Stimulated activated CD4-positive, alpha-beta T cell treated with anti-CD3 and anti-CD28 coated beads, Interleukin-2, amount 100 ng/mL, for 24 hours (primary cell): ENCODE results near the gene TTC34.
"Not testable (repeated sequence)": the region's sequence is repeated elsewhere in the genome, so short reads cannot be mapped to it uniquely, and the experiment has no call there.

ENCODE experiments used
- DNase-seq, 2 donors: peaks; one replicate each; pipeline ENCODE4 v3.0.0-alpha.2; 2020

Gene TTC34

GRCh38 chr1:2810899-2811532 lies 9.5 kb upstream of the TTC34 start:
- DNase-seq, result no peak

- DNase-seq, result no peak
Observed at GRCh38 chr1:2810281-2810680, 8.8 kb upstream of the TTC34 start.

DNA sequence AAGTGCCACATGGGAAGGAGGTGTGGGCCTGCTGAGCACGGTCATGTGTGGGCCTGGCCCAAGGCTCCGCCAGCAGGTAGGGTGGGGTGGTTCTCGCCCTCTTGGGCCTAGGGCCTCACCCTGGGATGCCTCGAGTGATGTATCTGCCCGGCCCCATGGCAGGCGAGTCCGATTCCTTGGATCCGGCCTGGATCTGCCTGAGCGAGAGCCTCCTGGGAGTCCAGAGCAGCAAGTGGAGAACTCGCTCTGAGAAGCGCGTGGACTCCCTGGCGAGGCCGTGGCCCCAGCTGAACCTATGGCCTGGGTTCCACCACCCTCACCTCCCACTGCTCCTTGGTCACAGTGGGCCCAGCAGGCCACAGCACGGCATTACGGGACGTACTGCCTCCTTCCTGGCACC lies 8.2 kb upstream of the TTC34 start:
- DNase-seq, result no peak

- no peak for DNase-seq
Observed at GRCh38 chr1:2808831-2809605, 7.5 kb upstream of the TTC34 start.

DNA sequence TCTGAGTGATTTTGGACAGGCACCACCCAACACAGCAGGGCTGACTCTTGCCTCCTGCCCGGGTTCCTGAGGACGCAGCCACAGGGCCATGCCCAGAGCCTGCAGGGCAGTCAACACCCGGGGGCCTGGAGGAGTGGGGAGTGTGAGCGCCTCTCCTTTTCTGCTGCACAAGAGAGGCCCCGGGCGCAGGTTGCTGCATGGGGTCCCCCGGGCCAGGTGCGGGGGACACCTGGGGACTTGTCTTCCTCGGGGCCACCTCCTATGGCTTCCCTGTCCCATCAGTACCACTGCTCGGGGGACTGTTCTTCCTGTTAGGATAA lies 6.9 kb upstream of the TTC34 start:
- no peak for DNase-seq

DNA sequence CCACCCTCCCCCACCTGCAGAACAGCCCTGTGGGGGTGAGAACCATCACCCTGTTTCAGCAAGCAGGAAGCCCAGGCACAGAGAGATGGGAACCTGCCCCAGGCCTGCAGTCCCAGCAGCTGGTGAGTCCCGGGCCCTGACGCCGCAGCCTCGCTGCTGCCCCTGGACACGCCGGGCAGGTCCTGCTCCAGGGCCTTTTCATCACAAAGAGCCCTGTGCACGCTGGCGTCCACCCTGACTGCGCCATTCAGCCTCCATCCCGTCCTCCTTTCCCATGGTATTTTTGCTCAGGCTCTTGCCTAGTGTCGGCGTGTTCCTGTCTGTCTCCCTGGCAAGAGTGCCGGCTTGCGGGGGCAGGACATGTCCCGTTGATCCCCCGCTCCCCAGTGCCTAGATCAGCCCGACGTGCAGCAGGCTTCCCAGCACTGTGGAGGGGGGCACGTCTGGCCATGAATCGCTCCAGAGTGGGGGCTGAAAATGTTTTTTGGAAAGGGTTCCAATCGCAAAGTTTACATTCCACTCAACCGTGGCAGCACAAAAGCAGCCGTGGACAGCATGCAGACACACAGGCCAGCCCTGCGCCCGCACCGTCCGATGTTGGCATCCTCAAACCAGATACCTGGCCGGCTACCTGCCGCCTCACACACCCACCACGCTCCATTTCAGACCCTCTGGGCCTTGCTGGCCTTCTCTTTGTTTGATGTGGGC lies 6.3 kb upstream of the TTC34 start:
- DNase-seq, result no peak

- DNase-seq, result no peak
Observed at GRCh38 chr1:2807036-2807435, 5.5 kb upstream of the TTC34 start.

DNA sequence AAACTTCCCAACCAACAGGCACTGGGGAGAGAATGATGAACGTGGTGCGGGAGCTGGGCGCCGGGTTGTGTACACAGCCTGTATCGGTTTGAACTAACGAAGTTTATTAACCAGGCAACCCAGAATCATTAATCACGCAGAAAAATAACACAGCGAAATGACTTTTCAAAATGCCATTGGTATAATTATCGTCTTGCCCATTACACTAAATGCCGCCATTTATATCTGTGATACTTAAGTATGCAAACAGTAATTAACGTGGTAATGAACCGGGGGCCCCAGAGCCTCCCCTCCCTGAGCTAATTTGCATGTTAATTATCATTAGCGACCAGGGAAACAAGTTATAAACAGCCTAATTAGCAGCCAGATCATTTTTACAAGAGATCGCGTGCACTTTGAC lies 5.1 kb upstream of the TTC34 start:
- no peak for DNase-seq

GRCh38 chr1:2805801-2806430 lies 4.4 kb upstream of the TTC34 start:
- no peak for DNase-seq

- DNase-seq, result no peak
Observed at GRCh38 chr1:2804628-2805351, 3.3 kb upstream of the TTC34 start.

- no peak for DNase-seq
Observed at GRCh38 chr1:2803931-2804627, 2.6 kb upstream of the TTC34 start.

- DNase-seq, result no peak
Observed at GRCh38 chr1:2803086-2803930, 1.8 kb upstream of the TTC34 start.

- no peak for DNase-seq
Observed at GRCh38 chr1:2802421-2802961, 998 bp upstream of the TTC34 start.

DNA sequence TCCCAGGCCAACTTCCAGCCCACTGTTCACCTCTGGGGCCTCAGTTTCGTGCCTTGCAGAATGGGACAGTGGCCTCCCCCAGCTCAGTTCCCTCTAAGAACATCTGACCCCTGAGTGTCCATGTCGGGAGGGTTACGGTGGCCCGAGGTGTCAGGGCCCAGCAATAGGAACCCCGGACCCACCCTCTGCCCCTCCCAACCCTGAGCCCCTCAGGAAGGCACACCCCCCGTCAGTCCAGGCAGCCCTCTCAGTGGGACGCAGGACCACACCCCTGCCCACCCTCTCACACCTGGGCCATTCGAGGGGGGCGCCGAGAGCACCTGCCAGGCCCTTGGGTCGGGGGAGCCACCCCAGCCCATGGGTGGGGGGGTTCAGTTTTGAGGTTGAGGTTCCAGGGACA lies 447 bp downstream of the TTC34 start:
- no peak for DNase-seq

DNA sequence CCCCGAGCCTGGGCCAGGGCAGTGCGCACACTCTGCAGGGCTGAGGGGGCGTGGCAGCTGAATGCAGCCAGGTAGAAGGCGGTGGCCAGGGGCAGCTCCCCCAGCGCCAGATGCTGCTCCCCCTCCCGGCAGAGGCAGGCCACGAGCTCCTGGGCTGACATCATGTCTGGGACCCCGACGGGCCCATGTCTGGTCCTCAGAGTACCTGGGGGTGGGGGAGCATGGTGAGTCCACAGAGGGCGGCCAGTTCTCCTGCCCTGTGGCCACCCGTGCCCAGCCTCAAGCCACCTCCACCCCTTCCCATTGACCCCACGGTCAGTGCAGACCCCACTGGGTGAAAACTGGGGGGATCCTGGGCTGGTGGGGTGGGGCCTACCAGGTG lies 838 bp downstream of the TTC34 start:
- no peak for DNase-seq

DNA sequence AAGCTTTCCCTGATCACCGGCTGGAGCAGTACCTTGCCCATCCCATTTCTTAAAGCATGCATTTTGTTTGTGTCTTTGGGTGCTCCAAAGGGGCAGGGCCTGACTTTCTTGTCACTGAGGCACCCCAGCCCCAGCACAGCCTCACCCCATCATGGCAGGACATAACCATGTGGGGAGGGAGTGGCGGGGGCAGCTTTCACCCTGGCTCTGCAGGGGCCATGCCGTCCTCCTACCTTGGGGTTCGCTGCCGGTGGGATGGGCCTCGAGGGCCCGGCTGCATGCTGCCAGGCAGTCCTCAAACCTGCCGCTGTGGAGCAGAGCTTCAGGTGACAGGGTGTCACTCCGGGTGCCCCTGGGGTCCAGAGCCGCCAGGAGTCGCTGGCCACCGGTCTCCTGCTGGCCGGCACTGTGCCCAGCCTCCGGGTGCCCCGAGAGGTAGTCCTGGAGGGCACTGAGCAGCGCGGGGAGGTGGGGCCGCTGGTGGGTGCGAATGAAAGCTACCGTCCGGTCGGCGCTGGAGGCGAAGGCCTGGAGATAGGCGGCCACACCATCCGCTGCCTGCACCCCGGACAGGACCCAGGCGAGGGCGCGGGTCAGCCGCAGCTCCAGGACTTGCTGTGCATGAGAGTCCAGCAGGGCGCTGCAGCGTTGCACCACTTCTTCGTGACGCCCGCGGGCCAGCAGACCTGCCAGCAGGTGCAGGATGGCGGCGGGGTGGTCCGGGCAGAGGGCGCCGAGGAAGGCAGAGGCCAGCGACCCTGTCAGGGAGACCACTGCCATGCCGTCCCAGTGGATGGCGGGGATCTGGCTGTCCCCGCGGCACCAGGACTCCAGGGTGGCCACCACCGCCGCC lies 1.5 kb downstream of the TTC34 start:
- DNase-seq, result no peak

- not testable (repeated sequence) for DNase-seq
Observed at GRCh38 chr1:2798958-2799357, 2.5 kb downstream of the TTC34 start.

GRCh38 chr1:2797741-2798016 lies 3.8 kb downstream of the TTC34 start:
- no peak for DNase-seq

GRCh38 chr1:2796890-2797740 lies 4.4 kb downstream of the TTC34 start:
- DNase-seq, result no peak

GRCh38 chr1:2795926-2796325 lies 5.6 kb downstream of the TTC34 start:
- DNase-seq, result no peak
